Chondrocyte (in vitro differentiated cells): ENCODE measurements around the gene GAPVD1. TPM values are rescaled to one million over a fixed set of nuclear protein-coding genes. Genes with fewer than 3 reads are reported as not detected.
A peak's percentile ranks its signal among the peaks of the same experiment; 100 is the strongest.

ENCODE experiments used
- DNase-seq: peaks from one replicate; pipeline ENCODE4 v3.0.0; 2021; ENCODE audit warnings: mixed read lengths, low spot score
- H3K27ac Mint-ChIP-seq: one replicate; pipeline ENCODE4 v1.8.0; 2021; ENCODE audit warnings: mild to moderate bottlenecking, moderate library complexity, mixed read lengths; ENCODE audit not compliant: unreplicated experiment
- H3K27me3 Mint-ChIP-seq: 2 replicates; pipeline ENCODE4 v1.8.0; 2021; ENCODE audit warnings: low read depth, mixed read lengths
- H3K36me3 Mint-ChIP-seq: 2 replicates; pipeline ENCODE4 v1.8.0; 2021; ENCODE audit warnings: low read depth, mixed read lengths
- H3K4me1 Mint-ChIP-seq: 2 replicates; pipeline ENCODE4 v1.8.0; 2021; ENCODE audit warnings: low read depth, mild to moderate bottlenecking, mixed read lengths
- H3K4me3 Mint-ChIP-seq: one replicate; pipeline ENCODE4 v1.8.0; 2021; ENCODE audit warnings: mild to moderate bottlenecking, moderate library complexity, mixed read lengths; ENCODE audit not compliant: unreplicated experiment
- H3K9me3 Mint-ChIP-seq: 2 replicates; pipeline ENCODE4 v1.8.0; 2021; ENCODE audit warnings: low read depth, mixed read lengths
- total RNA-seq: library from RNA; stranded (reverse); gene quantifications from 3 replicates; pipeline ENCODE4 v1.2.1, GENCODE V29; 2021
- TF ChIP-seq, protein P1 (sequence below): fragments of 200-600 bp; sonication (generic); IDR thresholded peaks from 2 replicates; pipeline ENCODE4 v1.5.0; 2021; ENCODE audit warnings: antibody characterized with exemption, mild to moderate bottlenecking, moderate library complexity

Gene GAPVD1
- total RNA-seq, 1 donor from 2014 or later, result 46.2 TPM

DNA sequence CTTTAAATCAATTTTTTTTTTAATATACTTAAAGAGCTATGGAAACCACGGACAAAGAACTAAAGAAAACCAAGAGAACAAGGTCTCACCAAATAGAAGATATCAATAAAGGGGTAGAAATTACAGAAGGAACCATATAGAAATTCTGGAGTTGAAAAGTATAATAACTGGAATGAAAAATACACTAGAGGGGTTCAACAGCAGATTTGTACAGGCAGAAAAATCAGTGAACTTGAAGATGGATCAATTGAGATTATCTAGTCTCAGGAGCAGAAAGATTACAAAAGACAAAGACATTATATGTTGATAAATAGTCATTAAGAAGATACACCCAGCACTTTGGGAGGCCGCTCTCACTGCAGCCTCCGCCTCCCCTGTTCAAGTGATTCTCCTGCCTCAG, 56.1 kb downstream of the GAPVD1 start:
- Mint-ChIP-seq H3K4me3 (no peak overlapping the region), H3K4me1 (no peaks in the 10 kb centered on the region), H3K27me3 (no peaks in the 10 kb centered on the region), H3K9me3 (peaks cover 6% of the 10 kb centered on the region), H3K36me3 (peaks cover 29% of the 10 kb centered on the region), H3K27ac (no peak overlapping the region)
- TF ChIP-seq, protein P1, sequence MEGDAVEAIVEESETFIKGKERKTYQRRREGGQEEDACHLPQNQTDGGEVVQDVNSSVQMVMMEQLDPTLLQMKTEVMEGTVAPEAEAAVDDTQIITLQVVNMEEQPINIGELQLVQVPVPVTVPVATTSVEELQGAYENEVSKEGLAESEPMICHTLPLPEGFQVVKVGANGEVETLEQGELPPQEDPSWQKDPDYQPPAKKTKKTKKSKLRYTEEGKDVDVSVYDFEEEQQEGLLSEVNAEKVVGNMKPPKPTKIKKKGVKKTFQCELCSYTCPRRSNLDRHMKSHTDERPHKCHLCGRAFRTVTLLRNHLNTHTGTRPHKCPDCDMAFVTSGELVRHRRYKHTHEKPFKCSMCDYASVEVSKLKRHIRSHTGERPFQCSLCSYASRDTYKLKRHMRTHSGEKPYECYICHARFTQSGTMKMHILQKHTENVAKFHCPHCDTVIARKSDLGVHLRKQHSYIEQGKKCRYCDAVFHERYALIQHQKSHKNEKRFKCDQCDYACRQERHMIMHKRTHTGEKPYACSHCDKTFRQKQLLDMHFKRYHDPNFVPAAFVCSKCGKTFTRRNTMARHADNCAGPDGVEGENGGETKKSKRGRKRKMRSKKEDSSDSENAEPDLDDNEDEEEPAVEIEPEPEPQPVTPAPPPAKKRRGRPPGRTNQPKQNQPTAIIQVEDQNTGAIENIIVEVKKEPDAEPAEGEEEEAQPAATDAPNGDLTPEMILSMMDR, result no peak
- no peak for DNase-seq

DNA sequence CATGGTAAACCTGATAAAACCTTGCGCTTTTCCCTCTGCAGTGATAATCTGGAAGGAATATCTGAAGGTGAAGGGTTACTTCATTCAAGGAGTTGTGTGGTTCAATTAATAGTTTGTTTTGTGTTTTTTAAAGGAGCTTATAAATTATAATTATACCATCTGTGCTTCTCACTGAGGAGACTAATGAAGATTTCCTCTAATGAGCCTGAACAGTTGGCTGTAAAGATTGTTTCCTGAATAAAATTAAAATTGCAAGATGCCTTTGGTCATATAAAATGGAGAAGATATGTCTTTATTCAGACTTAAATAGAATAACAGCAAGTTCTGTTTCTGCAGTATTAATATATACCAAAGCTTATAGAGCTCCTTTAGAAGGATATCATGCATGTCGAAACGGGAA, 59.9 kb downstream of the GAPVD1 start:
- H3K4me1 Mint-ChIP-seq, result no peaks in the 10 kb centered on the region
- H3K27ac Mint-ChIP-seq, result no peak overlapping the region
- TF ChIP-seq, protein P1, result no peak
- H3K36me3 Mint-ChIP-seq, result peaks cover 29% of the 10 kb centered on the region
- no peak for DNase-seq
- H3K27me3 Mint-ChIP-seq, result no peaks in the 10 kb centered on the region
- peaks cover 6% of the 10 kb centered on the region for H3K9me3 Mint-ChIP-seq
- no peak overlapping the region for H3K4me3 Mint-ChIP-seq

DNA sequence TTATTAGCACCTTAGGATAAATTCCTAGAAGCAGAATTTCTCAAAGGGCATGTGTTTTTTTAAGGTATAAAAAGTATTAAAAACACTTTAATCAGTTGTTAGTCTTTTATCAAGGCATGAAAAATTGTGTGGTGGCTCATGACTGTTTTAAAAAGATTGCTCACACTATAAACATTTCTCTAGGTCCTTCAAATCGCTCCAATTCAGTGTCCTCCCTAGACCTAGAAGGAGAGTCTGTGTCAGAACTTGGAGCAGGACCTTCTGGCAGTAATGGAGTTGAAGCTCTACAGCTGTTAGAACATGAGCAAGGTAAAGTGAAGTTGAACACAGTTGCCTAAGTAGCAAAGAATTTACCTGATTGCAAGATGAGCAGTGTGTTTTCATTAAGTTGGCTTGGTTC, 62.0 kb downstream of the GAPVD1 start:
- H3K4me1 Mint-ChIP-seq, result no peaks in the 10 kb centered on the region
- H3K9me3 Mint-ChIP-seq, result no peaks in the 10 kb centered on the region
- H3K4me3 Mint-ChIP-seq, result no peak overlapping the region
- TF ChIP-seq, protein P1, result no peak
- DNase-seq, result no peak
- H3K36me3 Mint-ChIP-seq, result peaks cover 19% of the 10 kb centered on the region
- H3K27ac Mint-ChIP-seq, result no peak overlapping the region
- H3K27me3 Mint-ChIP-seq, result no peaks in the 10 kb centered on the region

DNA sequence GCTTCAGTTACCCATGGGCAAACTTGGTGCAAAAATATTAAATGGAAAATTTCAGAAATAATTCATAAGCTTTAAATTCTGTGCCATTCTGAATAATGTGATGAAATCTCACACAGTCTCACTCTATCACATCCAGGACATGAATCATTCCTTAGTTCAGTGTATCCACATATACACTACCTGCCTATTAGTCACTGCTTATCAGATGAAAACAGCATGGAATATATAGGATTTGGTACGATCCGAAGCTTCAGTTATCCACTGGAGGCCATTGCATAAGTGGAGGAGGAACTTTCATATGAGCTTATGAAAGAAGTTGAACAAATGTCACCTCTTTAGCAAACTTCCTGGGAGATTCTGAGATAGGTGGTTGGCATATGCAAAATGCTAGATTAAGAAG, 64.2 kb downstream of the GAPVD1 start:
- H3K4me1 Mint-ChIP-seq, result peaks cover 12% of the 10 kb centered on the region
- no peak overlapping the region for H3K4me3 Mint-ChIP-seq
- H3K27ac Mint-ChIP-seq, result no peak overlapping the region
- TF ChIP-seq, protein P1, result no peak
- peaks cover 26% of the 10 kb centered on the region for H3K36me3 Mint-ChIP-seq
- DNase-seq, result no peak
- no peaks in the 10 kb centered on the region for H3K27me3 Mint-ChIP-seq
- no peaks in the 10 kb centered on the region for H3K9me3 Mint-ChIP-seq

DNA sequence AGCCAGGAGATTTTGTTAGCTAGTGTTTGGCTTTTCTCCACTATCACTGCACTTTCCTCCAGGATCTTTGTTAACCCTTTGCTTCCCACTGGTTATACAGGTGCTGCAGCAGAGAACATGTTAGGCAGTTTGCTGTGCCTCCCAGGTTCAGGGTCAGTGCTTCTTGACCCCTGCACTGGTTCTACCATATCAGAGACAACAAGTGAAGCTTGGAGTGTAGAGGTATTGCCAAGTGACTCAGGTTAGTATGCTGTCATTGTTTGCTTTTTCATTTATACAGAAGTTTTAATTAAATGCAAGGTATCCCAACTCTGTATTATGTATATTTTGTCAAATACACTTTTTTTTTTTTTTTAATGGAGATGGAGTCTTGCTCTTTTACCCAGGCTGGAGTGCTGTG, 68.4 kb downstream of the GAPVD1 start:
- Mint-ChIP-seq H3K36me3 (peaks cover 34% of the 10 kb centered on the region), H3K4me3 (no peak overlapping the region), H3K27ac (peak overlapping the region; percentile 22)

More for the DNA sequence above, 68.4 kb downstream of the GAPVD1 start:
- Mint-ChIP-seq H3K27me3 (no peaks in the 10 kb centered on the region), H3K4me1 (peaks cover 18% of the 10 kb centered on the region), H3K9me3 (no peaks in the 10 kb centered on the region)
- DNase-seq, result no peak
- TF ChIP-seq, protein P1, result no peak
